ENCODE measurements around the gene SH3TC1. TPM values are rescaled to one million over a fixed set of nuclear protein-coding genes. Genes with fewer than 3 reads are reported as not detected.

Gene SH3TC1
- total and polyA plus RNA-seq, 2 of the 13 experiments (the other 11 are each of a cell fraction or from before 2014, with no cell fraction given), result 14.9 to 21.8 TPM

- TF ChIP-seq ZZZ3 (CRISPR knock-in tag; IDR thresholded peaks at IDR 0.05; ENCODE audit: borderline replicate concordance) (no peak), CREB3 (CRISPR knock-in tag; IDR thresholded peaks at IDR 0.05) (no peak), NCOA2 (CRISPR knock-in tag; IDR thresholded peaks at IDR 0.05) (no peak), ZNF879 (CRISPR knock-in tag; IDR thresholded peaks at IDR 0.05) (no peak), ZNF546 (CRISPR knock-in tag; conservative IDR thresholded peaks at IDR 0.05) (no peak), MED13 (CRISPR knock-in tag; IDR thresholded peaks at IDR 0.05) (no peak), MLXIP (CRISPR knock-in tag; IDR thresholded peaks at IDR 0.05; ENCODE audit: borderline replicate concordance) (no peak), TAF15 (IDR thresholded peaks at IDR 0.05; ENCODE audit: low read depth, low read length, poor library complexity, severe bottlenecking) (no peak)
- TF ChIP-seq, protein P1, sequence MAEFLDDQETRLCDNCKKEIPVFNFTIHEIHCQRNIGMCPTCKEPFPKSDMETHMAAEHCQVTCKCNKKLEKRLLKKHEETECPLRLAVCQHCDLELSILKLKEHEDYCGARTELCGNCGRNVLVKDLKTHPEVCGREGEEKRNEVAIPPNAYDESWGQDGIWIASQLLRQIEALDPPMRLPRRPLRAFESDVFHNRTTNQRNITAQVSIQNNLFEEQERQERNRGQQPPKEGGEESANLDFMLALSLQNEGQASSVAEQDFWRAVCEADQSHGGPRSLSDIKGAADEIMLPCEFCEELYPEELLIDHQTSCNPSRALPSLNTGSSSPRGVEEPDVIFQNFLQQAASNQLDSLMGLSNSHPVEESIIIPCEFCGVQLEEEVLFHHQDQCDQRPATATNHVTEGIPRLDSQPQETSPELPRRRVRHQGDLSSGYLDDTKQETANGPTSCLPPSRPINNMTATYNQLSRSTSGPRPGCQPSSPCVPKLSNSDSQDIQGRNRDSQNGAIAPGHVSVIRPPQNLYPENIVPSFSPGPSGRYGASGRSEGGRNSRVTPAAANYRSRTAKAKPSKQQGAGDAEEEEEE (CRISPR knock-in tag; IDR thresholded peaks at IDR 0.05; ENCODE audit: borderline replicate concordance), result no peak
Observed at GRCh38 chr4:8167291-8167690, 31.8 kb upstream of the SH3TC1 start (continued).

All from HepG2 (cell line).